HL-60/S4 treated with retinoic acid at 250 ng/mL for 4 days and 3 days (cell line): Measurements from ENCODE around the gene EXOC6.

Experiments
- in situ Hi-C: fragments of 300-500 bp; cut with MboI; formaldehyde crosslinking; loops from 2 replicates; pipeline ENCODE4 v1.7.0; 2022; ENCODE audit warnings: low sequenced_read_pairs

EXOC6 gene

GRCh38 chr10:92832998-92833650 lies 15.2 kb upstream of the EXOC6 start:
- in situ Hi-C loops, result no loop called here

- in situ Hi-C loops, result no loop called here
Observed at GRCh38 chr10:92834331-92834730, 14.0 kb upstream of the EXOC6 start.

- in situ Hi-C loops, result no loop called here
Observed at GRCh38 chr10:92834986-92835385, 13.3 kb upstream of the EXOC6 start.

GRCh38 chr10:92837456-92837855 lies 10.9 kb upstream of the EXOC6 start:
- in situ Hi-C loops, result no loop called here

- in situ Hi-C loops, result no loop called here
Observed at GRCh38 chr10:92839191-92840085, 8.9 kb upstream of the EXOC6 start.

- in situ Hi-C loops, result no loop called here
Observed at GRCh38 chr10:92844746-92845145, 3.6 kb upstream of the EXOC6 start.

- in situ Hi-C loops, result no loop called here
Observed at GRCh38 chr10:92845921-92846320, 2.4 kb upstream of the EXOC6 start.

GRCh38 chr10:92846344-92846743 lies 2.0 kb upstream of the EXOC6 start:
- in situ Hi-C loops, result no loop called here

GRCh38 chr10:92846854-92847201 lies 1.5 kb upstream of the EXOC6 start:
- in situ Hi-C loops, result no loop called here

- in situ Hi-C loops, result no loop called here
Observed at GRCh38 chr10:92847202-92847864, 987 bp upstream of the EXOC6 start.

GRCh38 chr10:92848037-92848440 lies 281 bp upstream of the EXOC6 start:
- in situ Hi-C loops, result no loop called here

- in situ Hi-C loops, result no loop called here
Observed at GRCh38 chr10:92849234-92849525, 860 bp downstream of the EXOC6 start.

- in situ Hi-C loops, result no loop called here
Observed at GRCh38 chr10:92849576-92850090, 1.3 kb downstream of the EXOC6 start.

GRCh38 chr10:92850185-92850584 lies 1.9 kb downstream of the EXOC6 start:
- in situ Hi-C loops, result no loop called here

GRCh38 chr10:92851003-92851402 lies 2.7 kb downstream of the EXOC6 start:
- in situ Hi-C loops, result no loop called here

GRCh38 chr10:92855560-92855959 lies 7.2 kb downstream of the EXOC6 start:
- in situ Hi-C loops, result no loop called here

- in situ Hi-C loops, result no loop called here
Observed at GRCh38 chr10:92857904-92858514, 9.7 kb downstream of the EXOC6 start.

GRCh38 chr10:92867235-92867634 lies 18.9 kb downstream of the EXOC6 start:
- in situ Hi-C loops, result no loop called here

GRCh38 chr10:92868036-92868435 lies 19.7 kb downstream of the EXOC6 start:
- in situ Hi-C loops, result no loop called here

GRCh38 chr10:92868557-92868956 lies 20.2 kb downstream of the EXOC6 start:
- in situ Hi-C loops, result no loop called here

GRCh38 chr10:92873029-92873428 lies 24.7 kb downstream of the EXOC6 start:
- in situ Hi-C loops, result no loop called here
